SK-N-SH (cell line): ENCODE data around the gene ABCB4. TPM values are rescaled to one million over a fixed set of nuclear protein-coding genes. Genes with fewer than 3 reads are reported as not detected.

ENCODE experiments used
- CTCF ChIA-PET: fragments of 300-600, 350-600 bp; formaldehyde crosslinking; extraction: SDS; loops from one replicate; lab custom pipeline; 2021; lab: Yijun Ruan, JAX
- POLR2A ChIA-PET: fragments of 350-600 bp; sonication (Branson Sonifier 250); formaldehyde crosslinking; extraction: SDS; loops from one replicate; lab custom pipeline; 2020; ENCODE audit warnings: antibody characterized with exemption, inconsistent platforms; lab: Yijun Ruan, JAX
- DNase-seq: peaks from one replicate; pipeline ENCODE4 v3.0.0; 2012
- H2AFZ ChIP-seq: fragments of 200-600 bp; sonication (generic); 2 replicates; pipeline ENCODE4 v1.8.1; 2016; ENCODE audit warnings: antibody characterized with exemption, mild to moderate bottlenecking, low read depth
- H3F3A ChIP-seq: fragments of 200-600 bp; sonication (generic); replicated peaks from 2 replicates; pipeline ENCODE3; 2016; ENCODE audit warnings: antibody characterized with exemption, mild to moderate bottlenecking; ENCODE audit not compliant: insufficient read depth
- H3K27ac ChIP-seq, 2 experiments: fragments of 200-500 bp in 1 of 2; fragments of 200-600 bp in 1 of 2; sonication (Bioruptor generic) in 1 of 2; sonication (generic), shearing (Covaris generic) in 1 of 2; 2 replicates each; pipeline versions ENCODE4 v1.5.1 to v1.6.1; 2014 to 2016; ENCODE audit warnings: low read depth in 2 of 2, inconsistent platforms in 1 of 2, low read length in 1 of 2, mild to moderate bottlenecking in 1 of 2, mixed read lengths in 1 of 2
- H3K27me3 ChIP-seq: fragments of 200-600 bp; sonication (generic), shearing (Covaris generic); 2 replicates; pipeline ENCODE4 v1.6.1; 2016; ENCODE audit warnings: mixed run types; ENCODE audit not compliant: insufficient read depth
- H3K36me3 ChIP-seq, 2 experiments: fragments of 200-500 bp in 1 of 2; fragments of 200-600 bp in 1 of 2; sonication (Bioruptor generic) in 1 of 2; sonication (generic) in 1 of 2; replicated peaks in 1 of 2; 2 replicates each; pipeline versions ENCODE3 to v1.5.1; 2014 to 2016; ENCODE audit warnings: low read length in 1 of 2, mild to moderate bottlenecking in 1 of 2; ENCODE audit not compliant: insufficient read depth in 2 of 2, control insufficient read depth in 1 of 2
- H3K4me1 ChIP-seq, 2 experiments: fragments of 200-500 bp in 1 of 2; fragments of 200-600 bp in 1 of 2; sonication (Bioruptor generic) in 1 of 2; sonication (generic), shearing (Covaris generic) in 1 of 2; 2 replicates each; pipeline versions ENCODE4 v1.5.1 to v1.6.1; 2014 to 2016; ENCODE audit warnings: low read depth in 1 of 2, low read length in 1 of 2, mixed run types in 1 of 2; ENCODE audit not compliant: insufficient read depth in 2 of 2, control insufficient read depth in 1 of 2
- H3K4me2 ChIP-seq: fragments of 200-600 bp; sonication (generic), shearing (Covaris generic); 2 replicates; pipeline ENCODE4 v1.6.1; 2017; ENCODE audit warnings: mixed run types
- H3K4me3 ChIP-seq, 2 experiments: fragments of 200-500 bp in 1 of 2; fragments of 200-600 bp in 1 of 2; sonication (Bioruptor generic) in 1 of 2; sonication (generic), shearing (Covaris generic) in 1 of 2; 2 replicates each; pipeline versions ENCODE4 v1.5.1 to v1.8.1; 2014 to 2016; ENCODE audit warnings: low read depth in 2 of 2, inconsistent platforms in 1 of 2, low read length in 1 of 2, mild to moderate bottlenecking in 1 of 2, mixed read lengths in 1 of 2, moderate library complexity in 1 of 2
- H3K79me2 ChIP-seq: fragments of 200-600 bp; sonication (generic); 2 replicates; pipeline ENCODE4 v1.8.1; 2017; ENCODE audit warnings: mild to moderate bottlenecking; ENCODE audit not compliant: insufficient read depth
- H3K9ac ChIP-seq: fragments of 200-600 bp; sonication (generic); 2 replicates; pipeline ENCODE4 v1.6.1; 2017; ENCODE audit warnings: mixed run types
- H3K9me2 ChIP-seq: fragments of 200-600 bp; sonication (generic); 2 replicates; pipeline ENCODE4 v1.6.1; 2017; ENCODE audit warnings: mixed run types
- H3K9me3 ChIP-seq: fragments of 200-600 bp; sonication (generic); 2 replicates; pipeline ENCODE4 v1.6.1; 2017; ENCODE audit warnings: mixed run types, mild to moderate bottlenecking, moderate library complexity
- H4K20me1 ChIP-seq: fragments of 200-600 bp; sonication (generic); 2 replicates; pipeline ENCODE4 v1.6.1; 2017; ENCODE audit warnings: mild to moderate bottlenecking, mixed run types; ENCODE audit not compliant: insufficient read depth
- CHD2 ChIP-seq: fragments of 150-350 bp; IDR thresholded peaks from 2 replicates; pipeline ENCODE4 v1.6.1; 2018; ENCODE audit warnings: low read length; ENCODE audit not compliant: partially characterized antibody
- EP300 ChIP-seq, 2 experiments: IDR thresholded peaks; 2 replicates each; pipeline versions ENCODE4 v1.4.0 to v1.6.1; 2012; ENCODE audit warnings: borderline replicate concordance in 1 of 2, low read depth in 1 of 2, low read length in 1 of 2
- EZH2phosphoT487 ChIP-seq: fragments of 200-600 bp; sonication (generic); IDR thresholded peaks from 2 replicates; pipeline ENCODE4 v1.6.1; 2017; ENCODE audit warnings: low read depth, mixed run types, mild to moderate bottlenecking, antibody characterized with exemption, moderate library complexity, borderline replicate concordance
- FOSL2 ChIP-seq: IDR thresholded peaks from 2 replicates; pipeline ENCODE4 v1.4.0; 2012; ENCODE audit warnings: low read depth, mild to moderate bottlenecking, moderate library complexity, borderline replicate concordance
- FOXJ3 ChIP-seq: sonication (generic); formaldehyde crosslinking; IDR thresholded peaks from 2 replicates; pipeline ENCODE4 v1.5.1; 2020; ENCODE audit warnings: mild to moderate bottlenecking, missing genetic modification reagents
- FOXM1 ChIP-seq: IDR thresholded peaks from 2 replicates; pipeline ENCODE4 v1.4.0; 2012; ENCODE audit warnings: low read depth, mild to moderate bottlenecking
- GABPA ChIP-seq: IDR thresholded peaks from 2 replicates; pipeline ENCODE4 v1.4.0; 2012; ENCODE audit warnings: low read depth, mild to moderate bottlenecking
- GATA2 ChIP-seq: sonication (generic); formaldehyde crosslinking; IDR thresholded peaks from 2 replicates; pipeline ENCODE4 v1.5.0; 2020; ENCODE audit warnings: mild to moderate bottlenecking, missing genetic modification reagents
- JUND ChIP-seq: IDR thresholded peaks from 2 replicates; pipeline ENCODE4 v1.4.0; 2012
- MXI1 ChIP-seq: IDR thresholded peaks from 2 replicates; pipeline ENCODE4 v1.6.1; 2012; ENCODE audit warnings: mild to moderate bottlenecking, low read depth, low read length, improper control_type of control experiment
- NFIC ChIP-seq: IDR thresholded peaks from 2 replicates; pipeline ENCODE4 v1.4.0; 2012; ENCODE audit warnings: borderline replicate concordance
- RFX5 ChIP-seq: IDR thresholded peaks from 2 replicates; pipeline ENCODE4 v1.6.1; 2012; ENCODE audit warnings: mild to moderate bottlenecking, improper control_type of control experiment, low read length
- RXRA ChIP-seq: IDR thresholded peaks from 2 replicates; pipeline ENCODE4 v1.4.0; 2012; ENCODE audit warnings: low read depth, mild to moderate bottlenecking, borderline replicate concordance
- SMC3 ChIP-seq: IDR thresholded peaks from 2 replicates; pipeline ENCODE4 v1.6.1; 2012; ENCODE audit warnings: low read depth, low read length, improper control_type of control experiment
- TCF12 ChIP-seq: IDR thresholded peaks from 2 replicates; pipeline ENCODE4 v1.4.0; 2012
- WGBS: methylation state at CpG from one replicate; pipeline ENCODE4 v1.1.6; 2017; ENCODE audit warnings: low lambda C conversion rate; 5-methylcytosine and 5-hydroxymethylcytosine counted together
- polyA plus RNA-seq, 3 experiments: library from polyadenylated mRNA; depleted of rRNA; stranded (reverse); fragments of >200 nt; gene quantifications; 2 replicates each; pipeline ENCODE4 v1.2.3, GENCODE V29; 2012
- TF ChIP-seq, protein P1 (sequence below): IDR thresholded peaks from 2 replicates; pipeline ENCODE4 v1.4.0; 2012; ENCODE audit warnings: low read depth, borderline replicate concordance
- TF ChIP-seq, protein P2 (sequence below): IDR thresholded peaks from 2 replicates; pipeline ENCODE4 v1.4.0; 2012; ENCODE audit warnings: low read depth
- TF ChIP-seq, protein P3 (sequence below): fragments of 150-350 bp; IDR thresholded peaks from 2 replicates; pipeline ENCODE4 v1.6.1; 2016; ENCODE audit warnings: mild to moderate bottlenecking, low read depth, low read length
- TF ChIP-seq, protein P4 (sequence below): IDR thresholded peaks from 2 replicates; pipeline ENCODE4 v1.4.0; 2012; ENCODE audit warnings: low read depth, borderline replicate concordance
- TF ChIP-seq, protein P5 (sequence below): fragments of 150-350 bp; IDR thresholded peaks from 2 replicates; pipeline ENCODE4 v1.6.1; 2017; ENCODE audit warnings: antibody characterized with exemption, low read length, low read depth, borderline replicate concordance
- TF ChIP-seq, protein P6 (sequence below): fragments of 200-600 bp; sonication (generic); IDR thresholded peaks from 2 replicates; pipeline ENCODE4 v1.6.1; 2017; ENCODE audit warnings: antibody characterized with exemption, mild to moderate bottlenecking, moderate library complexity

Gene ABCB4
- polyA plus RNA-seq, 1 of the 3 experiments (the other 2 are of a cell fraction): 0.18 TPM

DNA sequence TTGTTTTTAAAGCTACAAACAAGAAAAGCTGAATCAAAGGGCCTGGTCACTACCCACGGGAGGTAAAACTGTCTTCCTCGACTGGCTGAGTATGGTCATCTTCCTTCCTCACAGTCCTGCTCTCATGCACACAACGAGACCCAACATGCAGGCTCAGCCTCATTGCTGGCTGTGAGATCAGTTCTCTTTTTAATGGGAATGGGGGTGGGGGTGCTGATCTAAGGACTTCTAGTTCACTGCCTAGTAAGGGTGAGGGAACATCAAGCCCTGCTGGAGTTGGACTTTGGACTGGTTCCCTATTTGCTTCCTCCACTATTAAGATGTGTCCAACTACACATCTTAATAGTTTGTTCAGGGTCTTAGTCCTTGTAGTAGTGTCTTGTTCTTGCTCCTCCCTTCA, 48.2 kb downstream of the ABCB4 start:
- CTCF ChIA-PET: interaction anchor here (1.3 to 3.2 kb wide), 3 partner anchors 12 to 115 kb away, joined by 3 to 16 read pairs (median 5); no protein-coding TSS in a partner anchor
- WGBS: 50% methylated on average over 3 of the region's 3 CpGs
- no peaks in the 10 kb centered on the region for H3K79me2 ChIP-seq

DNA sequence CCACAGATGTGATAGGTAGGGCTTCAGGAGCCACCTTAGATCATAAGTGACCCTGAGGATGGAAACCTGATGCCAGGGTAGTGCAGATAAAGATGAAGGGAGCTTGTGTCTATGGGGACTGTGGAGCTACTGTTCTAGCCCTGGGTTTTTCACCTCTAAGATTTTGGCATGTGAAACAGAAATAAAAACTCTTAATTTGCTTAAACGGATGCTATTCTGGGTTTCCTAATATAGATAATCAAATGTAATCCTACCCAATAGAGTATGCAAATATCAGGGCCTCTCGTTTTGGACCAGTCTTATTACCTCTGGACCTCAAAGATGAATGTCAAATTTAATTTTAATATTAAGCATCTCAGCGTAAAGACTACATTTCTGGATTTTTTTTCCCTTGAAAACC, 49.3 kb downstream of the ABCB4 start:
- H2AFZ ChIP-seq: no peak overlapping the region
- no peak overlapping the region for H3K4me2 ChIP-seq
- no peaks in the 10 kb centered on the region for H3K9me2 ChIP-seq
- WGBS: 42% methylated on average over 3 of the region's 3 CpGs
- DNase-seq: no peak
- no peak overlapping the region for H3K27ac ChIP-seq
- ChIA-PET CTCF (no interaction called here), POLR2A (no interaction called here)
- H3K79me2 ChIP-seq: no peaks in the 10 kb centered on the region
- no peaks in the 10 kb centered on the region for H3K27me3 ChIP-seq
- no peaks in the 10 kb centered on the region for H3K9me3 ChIP-seq
- H3F3A ChIP-seq: no peaks in the 10 kb centered on the region
- no peaks in the 10 kb centered on the region for H3K36me3 ChIP-seq
- H3K9ac ChIP-seq: no peak overlapping the region
- no peak overlapping the region for H3K4me3 ChIP-seq
- no peaks in the 10 kb centered on the region for H4K20me1 ChIP-seq
- no peaks in the 10 kb centered on the region for H3K4me1 ChIP-seq
- TF ChIP-seq RFX5 (no peak), SMC3 (no peak), RXRA (no peak), TCF12 (no peak), CHD2 (no peak), EZH2phosphoT487 (no peak), GABPA (no peak), GATA2 (CRISPR knock-in tag) (no peak), EP300 (IDR thresholded peaks at IDR 0.05; ENCODE audit: borderline replicate concordance in 1 of 2, low read depth in 1 of 2, low read length in 1 of 2) (no peak), FOSL2 (no peak), FOXM1 (no peak), MXI1 (no peak)
- TF ChIP-seq, protein P1, sequence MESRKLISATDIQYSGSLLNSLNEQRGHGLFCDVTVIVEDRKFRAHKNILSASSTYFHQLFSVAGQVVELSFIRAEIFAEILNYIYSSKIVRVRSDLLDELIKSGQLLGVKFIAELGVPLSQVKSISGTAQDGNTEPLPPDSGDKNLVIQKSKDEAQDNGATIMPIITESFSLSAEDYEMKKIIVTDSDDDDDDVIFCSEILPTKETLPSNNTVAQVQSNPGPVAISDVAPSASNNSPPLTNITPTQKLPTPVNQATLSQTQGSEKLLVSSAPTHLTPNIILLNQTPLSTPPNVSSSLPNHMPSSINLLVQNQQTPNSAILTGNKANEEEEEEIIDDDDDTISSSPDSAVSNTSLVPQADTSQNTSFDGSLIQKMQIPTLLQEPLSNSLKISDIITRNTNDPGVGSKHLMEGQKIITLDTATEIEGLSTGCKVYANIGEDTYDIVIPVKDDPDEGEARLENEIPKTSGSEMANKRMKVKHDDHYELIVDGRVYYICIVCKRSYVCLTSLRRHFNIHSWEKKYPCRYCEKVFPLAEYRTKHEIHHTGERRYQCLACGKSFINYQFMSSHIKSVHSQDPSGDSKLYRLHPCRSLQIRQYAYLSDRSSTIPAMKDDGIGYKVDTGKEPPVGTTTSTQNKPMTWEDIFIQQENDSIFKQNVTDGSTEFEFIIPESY: no peak
- TF ChIP-seq, protein P2, sequence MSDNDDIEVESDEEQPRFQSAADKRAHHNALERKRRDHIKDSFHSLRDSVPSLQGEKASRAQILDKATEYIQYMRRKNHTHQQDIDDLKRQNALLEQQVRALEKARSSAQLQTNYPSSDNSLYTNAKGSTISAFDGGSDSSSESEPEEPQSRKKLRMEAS: no peak
- TF ChIP-seq, protein P3, sequence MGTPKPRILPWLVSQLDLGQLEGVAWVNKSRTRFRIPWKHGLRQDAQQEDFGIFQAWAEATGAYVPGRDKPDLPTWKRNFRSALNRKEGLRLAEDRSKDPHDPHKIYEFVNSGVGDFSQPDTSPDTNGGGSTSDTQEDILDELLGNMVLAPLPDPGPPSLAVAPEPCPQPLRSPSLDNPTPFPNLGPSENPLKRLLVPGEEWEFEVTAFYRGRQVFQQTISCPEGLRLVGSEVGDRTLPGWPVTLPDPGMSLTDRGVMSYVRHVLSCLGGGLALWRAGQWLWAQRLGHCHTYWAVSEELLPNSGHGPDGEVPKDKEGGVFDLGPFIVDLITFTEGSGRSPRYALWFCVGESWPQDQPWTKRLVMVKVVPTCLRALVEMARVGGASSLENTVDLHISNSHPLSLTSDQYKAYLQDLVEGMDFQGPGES: no peak
- TF ChIP-seq, protein P4, sequence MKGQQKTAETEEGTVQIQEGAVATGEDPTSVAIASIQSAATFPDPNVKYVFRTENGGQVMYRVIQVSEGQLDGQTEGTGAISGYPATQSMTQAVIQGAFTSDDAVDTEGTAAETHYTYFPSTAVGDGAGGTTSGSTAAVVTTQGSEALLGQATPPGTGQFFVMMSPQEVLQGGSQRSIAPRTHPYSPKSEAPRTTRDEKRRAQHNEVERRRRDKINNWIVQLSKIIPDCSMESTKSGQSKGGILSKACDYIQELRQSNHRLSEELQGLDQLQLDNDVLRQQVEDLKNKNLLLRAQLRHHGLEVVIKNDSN: no peak

More for the DNA sequence above, 48.2 kb downstream of the ABCB4 start:
- Histone ChIP-seq H3K9me3 (no peaks in the 10 kb centered on the region), H3K4me3 (no peak overlapping the region), H3K9ac (no peak overlapping the region), H4K20me1 (no peaks in the 10 kb centered on the region), H3K36me3 (no peaks in the 10 kb centered on the region), H3K27me3 (no peaks in the 10 kb centered on the region), H3F3A (no peaks in the 10 kb centered on the region), H2AFZ (no peak overlapping the region), H3K9me2 (no peaks in the 10 kb centered on the region), H3K4me1 (no peaks in the 10 kb centered on the region), H3K4me2 (no peak overlapping the region), H3K27ac (no peak overlapping the region)
- TF ChIP-seq SMC3 (no peak), EP300 (IDR thresholded peaks at IDR 0.05; ENCODE audit: borderline replicate concordance in 1 of 2, low read depth in 1 of 2, low read length in 1 of 2) (no peak), JUND (no peak), FOXJ3 (no peak), NFIC (no peak), MXI1 (no peak)
- TF ChIP-seq, protein P5, sequence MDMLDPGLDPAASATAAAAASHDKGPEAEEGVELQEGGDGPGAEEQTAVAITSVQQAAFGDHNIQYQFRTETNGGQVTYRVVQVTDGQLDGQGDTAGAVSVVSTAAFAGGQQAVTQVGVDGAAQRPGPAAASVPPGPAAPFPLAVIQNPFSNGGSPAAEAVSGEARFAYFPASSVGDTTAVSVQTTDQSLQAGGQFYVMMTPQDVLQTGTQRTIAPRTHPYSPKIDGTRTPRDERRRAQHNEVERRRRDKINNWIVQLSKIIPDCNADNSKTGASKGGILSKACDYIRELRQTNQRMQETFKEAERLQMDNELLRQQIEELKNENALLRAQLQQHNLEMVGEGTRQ: no peak
- TF ChIP-seq, protein P6, sequence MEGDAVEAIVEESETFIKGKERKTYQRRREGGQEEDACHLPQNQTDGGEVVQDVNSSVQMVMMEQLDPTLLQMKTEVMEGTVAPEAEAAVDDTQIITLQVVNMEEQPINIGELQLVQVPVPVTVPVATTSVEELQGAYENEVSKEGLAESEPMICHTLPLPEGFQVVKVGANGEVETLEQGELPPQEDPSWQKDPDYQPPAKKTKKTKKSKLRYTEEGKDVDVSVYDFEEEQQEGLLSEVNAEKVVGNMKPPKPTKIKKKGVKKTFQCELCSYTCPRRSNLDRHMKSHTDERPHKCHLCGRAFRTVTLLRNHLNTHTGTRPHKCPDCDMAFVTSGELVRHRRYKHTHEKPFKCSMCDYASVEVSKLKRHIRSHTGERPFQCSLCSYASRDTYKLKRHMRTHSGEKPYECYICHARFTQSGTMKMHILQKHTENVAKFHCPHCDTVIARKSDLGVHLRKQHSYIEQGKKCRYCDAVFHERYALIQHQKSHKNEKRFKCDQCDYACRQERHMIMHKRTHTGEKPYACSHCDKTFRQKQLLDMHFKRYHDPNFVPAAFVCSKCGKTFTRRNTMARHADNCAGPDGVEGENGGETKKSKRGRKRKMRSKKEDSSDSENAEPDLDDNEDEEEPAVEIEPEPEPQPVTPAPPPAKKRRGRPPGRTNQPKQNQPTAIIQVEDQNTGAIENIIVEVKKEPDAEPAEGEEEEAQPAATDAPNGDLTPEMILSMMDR: no peak
- DNase-seq: no peak
- POLR2A ChIA-PET: no interaction called here
